Ovary (tissue), 3 donors: Measurements from ENCODE around the gene SLC17A9.

Experiments used
- CTCF ChIP-seq, 3 donors: fragments of 450-650 bp in 2 of 3; fragments of 200-600 bp in 1 of 3; IDR thresholded peaks; one replicate each; pipeline versions ENCODE4 v1.5.1 to v1.8.0; 2016 to 2022; ENCODE audit warnings: antibody characterized with exemption in 3 of 3, mild to moderate bottlenecking in 1 of 3
- POLR2A ChIP-seq: fragments of 450-650 bp; IDR thresholded peaks from one replicate; pipeline ENCODE4 v1.6.1; 2017; ENCODE audit warnings: antibody characterized with exemption, mild to moderate bottlenecking, moderate library complexity
- donor health status: DM: no; HTN: no; CAD: no.

DNA sequence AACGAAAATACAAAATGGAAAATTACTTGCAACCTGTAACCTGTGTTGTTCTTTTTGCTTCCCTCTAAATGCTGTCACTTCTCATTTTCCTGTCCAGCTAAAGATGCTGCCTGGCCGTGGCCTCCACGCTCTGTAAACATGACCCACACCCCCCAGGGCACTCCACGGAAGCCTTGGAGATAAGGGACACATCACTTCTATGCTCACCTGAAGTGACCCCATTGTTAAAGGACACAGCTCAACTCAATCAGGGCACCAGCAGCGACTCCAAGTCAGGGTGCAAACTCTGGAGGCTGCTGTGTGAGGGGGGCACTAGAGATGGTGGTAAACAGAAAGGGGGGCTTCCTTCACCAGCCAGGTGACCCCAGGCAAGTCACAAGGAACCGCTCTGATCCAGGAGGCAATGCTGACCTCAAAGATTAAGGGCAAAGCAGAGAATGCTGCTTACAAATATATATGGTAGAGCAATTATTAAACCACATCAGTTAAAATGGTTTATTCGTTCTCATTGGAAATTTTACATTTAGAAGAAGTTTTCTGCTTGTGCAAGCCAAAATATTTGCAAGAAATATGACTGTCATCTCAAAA lies 39.4 kb upstream of the SLC17A9 start:
- no peak for TF ChIP-seq POLR2A
- TF ChIP-seq CTCF (IDR thresholded peaks at IDR 0.05) = no peak
